Chondrocyte (in vitro differentiated cells): ENCODE data around the gene COL5A1. TPM values are rescaled to one million over a fixed set of nuclear protein-coding genes. Genes with fewer than 3 reads are reported as not detected.

Experiments
- DNase-seq: peaks from one replicate; pipeline ENCODE4 v3.0.0; 2021; ENCODE audit warnings: mixed read lengths, low spot score
- H3K27ac Mint-ChIP-seq: one replicate; pipeline ENCODE4 v1.8.0; 2021; ENCODE audit warnings: mild to moderate bottlenecking, moderate library complexity, mixed read lengths; ENCODE audit not compliant: unreplicated experiment
- H3K27me3 Mint-ChIP-seq: 2 replicates; pipeline ENCODE4 v1.8.0; 2021; ENCODE audit warnings: low read depth, mixed read lengths
- H3K36me3 Mint-ChIP-seq: 2 replicates; pipeline ENCODE4 v1.8.0; 2021; ENCODE audit warnings: low read depth, mixed read lengths
- H3K4me1 Mint-ChIP-seq: 2 replicates; pipeline ENCODE4 v1.8.0; 2021; ENCODE audit warnings: low read depth, mild to moderate bottlenecking, mixed read lengths
- H3K4me3 Mint-ChIP-seq: one replicate; pipeline ENCODE4 v1.8.0; 2021; ENCODE audit warnings: mild to moderate bottlenecking, moderate library complexity, mixed read lengths; ENCODE audit not compliant: unreplicated experiment
- H3K9me3 Mint-ChIP-seq: 2 replicates; pipeline ENCODE4 v1.8.0; 2021; ENCODE audit warnings: low read depth, mixed read lengths
- CTCF ChIP-seq: fragments of 200-600 bp; sonication (generic); IDR thresholded peaks from 2 replicates; pipeline ENCODE4 v1.5.0; 2021; ENCODE audit warnings: antibody characterized with exemption, mild to moderate bottlenecking, moderate library complexity
- total RNA-seq: library from RNA; stranded (reverse); gene quantifications from 3 replicates; pipeline ENCODE4 v1.2.1, GENCODE V29; 2021

COL5A1 gene
- total RNA-seq, 1 donor from 2014 or later, result 2,235 TPM

- Mint-ChIP-seq H3K27ac (peak overlapping the region; percentile 74), H3K9me3 (no peaks in the 10 kb centered on the region), H3K4me3 (no peak overlapping the region), H3K4me1 (peaks cover 5% of the 10 kb centered on the region), H3K27me3 (no peaks in the 10 kb centered on the region), H3K36me3 (peaks cover 34% of the 10 kb centered on the region)
- peak; percentile 88 for DNase-seq
- TF ChIP-seq CTCF, result no peak
Observed at GRCh38 chr9:134826336-134827285, 185.0 kb downstream of the COL5A1 start.

DNA sequence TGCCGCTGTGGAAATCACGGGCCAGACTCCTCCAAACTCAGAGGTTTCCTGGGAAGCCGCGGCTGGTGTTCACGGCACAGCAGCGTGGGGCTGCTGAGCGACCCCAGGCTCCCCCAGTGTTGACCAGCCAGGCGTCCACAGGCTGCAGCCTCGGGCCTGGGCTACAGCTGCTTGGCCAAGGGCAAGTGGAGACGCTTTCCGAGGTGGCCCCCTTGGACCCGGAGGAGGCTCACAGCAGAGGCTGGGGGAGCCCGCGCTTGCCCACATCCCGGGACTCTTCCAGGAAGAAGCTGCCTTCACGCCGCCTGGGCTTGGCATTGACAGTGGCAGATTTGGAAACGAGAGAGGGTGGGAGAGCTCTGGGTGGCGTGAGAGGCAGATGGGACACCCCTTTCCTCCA, 186.0 kb downstream of the COL5A1 start:
- Mint-ChIP-seq H3K36me3 (peaks cover 34% of the 10 kb centered on the region), H3K27ac (no peak overlapping the region), H3K9me3 (no peaks in the 10 kb centered on the region), H3K4me3 (no peak overlapping the region), H3K27me3 (no peaks in the 10 kb centered on the region), H3K4me1 (peaks cover 4% of the 10 kb centered on the region)
- TF ChIP-seq CTCF, result no peak
- peak; percentile 90 for DNase-seq

DNA sequence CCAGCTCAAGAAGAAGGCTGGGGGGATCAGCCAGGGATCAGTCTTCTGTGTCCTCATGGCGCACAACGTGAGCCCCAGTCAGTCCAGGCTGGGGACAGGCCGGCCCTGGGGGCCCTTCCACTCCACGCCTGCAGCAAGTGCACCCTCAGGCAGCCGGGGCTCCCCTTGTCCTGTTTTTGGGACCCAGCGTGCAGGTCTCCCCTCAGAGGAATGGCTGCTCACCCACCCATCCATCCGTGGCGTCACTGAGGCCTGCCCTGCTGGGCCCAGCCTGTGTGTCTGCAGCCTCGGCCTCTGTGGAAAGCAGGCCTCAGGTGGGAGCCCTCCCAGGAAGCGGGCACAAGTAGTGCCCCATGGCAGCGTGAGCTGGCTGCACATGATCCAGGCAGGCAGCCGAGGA, 186.4 kb downstream of the COL5A1 start:
- H3K36me3 Mint-ChIP-seq, result peaks cover 37% of the 10 kb centered on the region
- H3K27me3 Mint-ChIP-seq, result no peaks in the 10 kb centered on the region
- no peaks in the 10 kb centered on the region for H3K9me3 Mint-ChIP-seq
- TF ChIP-seq CTCF, result no peak
- peaks cover 4% of the 10 kb centered on the region for H3K4me1 Mint-ChIP-seq
- no peak overlapping the region for H3K27ac Mint-ChIP-seq
- H3K4me3 Mint-ChIP-seq, result no peak overlapping the region
- DNase-seq, result peak; percentile 87

GRCh38 chr9:134828892-134829291, 187.3 kb downstream of the COL5A1 start:
- Mint-ChIP-seq H3K27ac (no peak overlapping the region), H3K36me3 (peaks cover 33% of the 10 kb centered on the region), H3K9me3 (no peaks in the 10 kb centered on the region), H3K4me1 (no peaks in the 10 kb centered on the region), H3K4me3 (no peak overlapping the region), H3K27me3 (no peaks in the 10 kb centered on the region)
- no peak for DNase-seq
- TF ChIP-seq CTCF, result no peak

- H3K27me3 Mint-ChIP-seq, result no peaks in the 10 kb centered on the region
- no peak overlapping the region for H3K4me3 Mint-ChIP-seq
- DNase-seq, result no peak
- no peaks in the 10 kb centered on the region for H3K9me3 Mint-ChIP-seq
- peaks cover 36% of the 10 kb centered on the region for H3K36me3 Mint-ChIP-seq
- TF ChIP-seq CTCF, result no peak
- H3K27ac Mint-ChIP-seq, result peak overlapping the region; percentile 63
- no peaks in the 10 kb centered on the region for H3K4me1 Mint-ChIP-seq
Observed at GRCh38 chr9:134829356-134829937, 187.8 kb downstream of the COL5A1 start.
